NB4 (cell line): Measurements from ENCODE around the gene REG1B.

Experiments used
- MYC ChIP-seq: IDR thresholded peaks from 2 replicates; pipeline ENCODE4 v1.6.1; 2011; ENCODE audit warnings: low read depth, low read length
- POLR2A ChIP-seq: IDR thresholded peaks from 2 replicates; pipeline ENCODE4 v1.6.1; 2011; ENCODE audit warnings: mild to moderate bottlenecking; ENCODE audit not compliant: insufficient read length; ENCODE audit errors: extremely low read depth
- TF ChIP-seq, protein P1 (sequence below): IDR thresholded peaks from one replicate; pipeline ENCODE4 v1.5.1; 2012; ENCODE audit warnings: low read depth, low read length
- TF ChIP-seq, protein P2 (sequence below): IDR thresholded peaks from 2 replicates; pipeline ENCODE4 v1.6.1; 2011; ENCODE audit warnings: low read depth, low read length

DNA sequence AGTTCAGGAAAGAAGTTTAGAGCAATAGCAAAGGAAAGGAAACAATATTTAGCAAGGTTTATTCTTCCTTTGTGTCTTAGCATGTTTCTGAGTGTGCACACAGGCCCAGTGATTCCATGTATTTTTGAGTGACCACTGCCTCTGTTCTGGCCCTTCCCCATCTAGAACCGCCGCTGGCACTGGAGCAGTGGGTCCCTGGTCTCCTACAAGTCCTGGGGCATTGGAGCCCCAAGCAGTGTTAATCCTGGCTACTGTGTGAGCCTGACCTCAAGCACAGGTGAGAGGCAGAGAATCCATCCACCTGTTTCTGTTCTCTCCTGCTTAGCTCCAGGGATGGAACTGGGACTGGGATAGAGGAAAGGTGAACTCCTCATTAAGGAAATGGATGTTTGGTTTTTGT lies 34.9 kb upstream of the REG1B start:
- TF ChIP-seq, protein P1, sequence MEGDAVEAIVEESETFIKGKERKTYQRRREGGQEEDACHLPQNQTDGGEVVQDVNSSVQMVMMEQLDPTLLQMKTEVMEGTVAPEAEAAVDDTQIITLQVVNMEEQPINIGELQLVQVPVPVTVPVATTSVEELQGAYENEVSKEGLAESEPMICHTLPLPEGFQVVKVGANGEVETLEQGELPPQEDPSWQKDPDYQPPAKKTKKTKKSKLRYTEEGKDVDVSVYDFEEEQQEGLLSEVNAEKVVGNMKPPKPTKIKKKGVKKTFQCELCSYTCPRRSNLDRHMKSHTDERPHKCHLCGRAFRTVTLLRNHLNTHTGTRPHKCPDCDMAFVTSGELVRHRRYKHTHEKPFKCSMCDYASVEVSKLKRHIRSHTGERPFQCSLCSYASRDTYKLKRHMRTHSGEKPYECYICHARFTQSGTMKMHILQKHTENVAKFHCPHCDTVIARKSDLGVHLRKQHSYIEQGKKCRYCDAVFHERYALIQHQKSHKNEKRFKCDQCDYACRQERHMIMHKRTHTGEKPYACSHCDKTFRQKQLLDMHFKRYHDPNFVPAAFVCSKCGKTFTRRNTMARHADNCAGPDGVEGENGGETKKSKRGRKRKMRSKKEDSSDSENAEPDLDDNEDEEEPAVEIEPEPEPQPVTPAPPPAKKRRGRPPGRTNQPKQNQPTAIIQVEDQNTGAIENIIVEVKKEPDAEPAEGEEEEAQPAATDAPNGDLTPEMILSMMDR = no peak
- TF ChIP-seq MYC = no peak
- TF ChIP-seq POLR2A = no peak
- TF ChIP-seq, protein P2, sequence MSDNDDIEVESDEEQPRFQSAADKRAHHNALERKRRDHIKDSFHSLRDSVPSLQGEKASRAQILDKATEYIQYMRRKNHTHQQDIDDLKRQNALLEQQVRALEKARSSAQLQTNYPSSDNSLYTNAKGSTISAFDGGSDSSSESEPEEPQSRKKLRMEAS = no peak
